Stimulated activated CD4-positive, alpha-beta T cell treated with anti-CD3 and anti-CD28 coated beads, Interleukin-12 subunit alpha, Interleukin-12 subunit beta, amount 100 ng/mL, for 24 hours (primary cell): ENCODE measurements around the gene MUC5B.

Experiments
- DNase-seq, 2 experiments: peaks; one replicate each; pipeline ENCODE4 v3.0.0-alpha.2; 2020; ENCODE audit warnings: low read depth in 2 of 2

MUC5B gene

GRCh38 chr11:1300569-1301187 is 77.8 kb downstream of the MUC5B start:
- no peak for DNase-seq

DNA sequence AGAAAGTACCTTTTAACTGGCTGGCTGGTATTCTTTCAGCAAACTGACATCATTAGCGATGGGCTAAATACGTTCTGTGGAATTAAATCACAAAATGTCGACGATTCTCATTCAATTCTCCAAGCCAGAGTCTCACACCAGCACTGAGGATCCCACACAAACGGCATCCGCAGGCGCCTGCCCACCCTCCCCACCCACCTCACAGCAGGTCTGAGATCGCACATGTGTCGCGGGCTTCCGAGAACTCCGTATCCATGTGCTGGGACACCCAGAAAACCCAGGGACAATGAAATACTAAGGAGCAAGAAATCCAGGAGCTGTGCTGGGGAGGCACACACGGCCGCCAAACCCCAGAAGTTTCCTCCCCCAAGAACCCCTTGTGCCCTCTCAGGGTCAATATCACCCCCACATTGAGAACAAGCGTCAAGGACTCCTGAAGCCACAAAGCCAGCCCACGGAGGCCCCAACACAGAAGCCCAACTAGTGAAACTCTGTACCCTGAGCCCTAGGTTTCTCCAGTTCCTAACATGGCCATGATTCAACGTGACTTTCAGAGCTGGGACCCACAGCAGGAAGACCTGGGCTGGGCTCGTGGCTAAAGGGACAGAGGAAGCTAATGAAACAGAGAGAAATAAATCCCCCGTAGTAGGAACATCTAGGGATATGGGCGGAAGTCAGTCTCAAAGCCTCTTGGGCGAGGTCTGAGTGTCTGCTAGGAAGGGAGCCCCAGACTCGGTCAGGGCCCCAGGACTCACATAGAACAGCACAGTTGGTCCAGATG is 78.5 kb downstream of the MUC5B start:
- no peak for DNase-seq

DNA sequence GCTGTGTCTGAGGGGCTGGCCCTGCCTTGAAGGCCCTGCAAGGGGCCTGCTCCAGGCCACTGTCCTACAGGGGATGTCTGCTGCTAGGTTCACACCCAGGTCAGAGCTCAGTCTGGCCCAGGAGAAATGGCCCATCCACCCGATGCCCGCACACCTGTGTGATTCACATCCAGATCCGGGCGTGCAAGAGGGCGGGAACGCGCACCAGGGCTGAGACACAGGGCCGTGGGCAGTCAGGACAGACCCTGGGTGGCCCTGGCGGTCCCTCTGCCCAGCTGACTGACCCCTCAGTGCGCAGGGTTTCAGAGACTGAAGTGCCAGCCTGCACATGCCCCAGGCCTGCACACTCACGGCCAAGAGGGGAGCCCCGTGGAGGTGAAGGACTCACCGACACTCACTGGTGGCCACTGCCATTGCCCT is 79.2 kb downstream of the MUC5B start:
- no peak for DNase-seq

GRCh38 chr11:1302461-1303125 is 79.7 kb downstream of the MUC5B start:
- no peak for DNase-seq

GRCh38 chr11:1303126-1303821 is 80.4 kb downstream of the MUC5B start:
- DNase-seq: no peak

- DNase-seq: no peak
Measured at GRCh38 chr11:1303973-1304372, 81.1 kb downstream of the MUC5B start.

DNA sequence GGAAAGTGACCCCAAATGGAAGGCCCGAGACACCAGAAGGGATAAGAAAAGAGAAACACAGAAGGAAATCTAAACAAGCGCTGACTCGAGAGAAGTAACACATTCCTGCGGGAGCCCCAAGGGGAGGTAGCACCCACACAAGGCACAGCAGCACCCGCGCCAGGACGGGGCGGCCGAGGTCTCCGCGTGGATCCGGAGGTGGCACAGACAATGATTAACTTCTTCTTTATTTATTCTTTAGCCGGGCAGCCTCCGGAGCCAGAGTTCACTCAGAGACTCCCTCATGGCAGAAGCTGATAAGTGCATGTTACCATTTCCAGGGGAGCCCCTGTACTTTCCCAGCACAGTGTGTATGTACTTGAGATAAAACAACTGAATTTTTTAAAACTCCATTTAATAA is 81.5 kb downstream of the MUC5B start:
- DNase-seq: no peak

- DNase-seq: no peak
Measured at GRCh38 chr11:1305063-1305495, 82.2 kb downstream of the MUC5B start.

DNA sequence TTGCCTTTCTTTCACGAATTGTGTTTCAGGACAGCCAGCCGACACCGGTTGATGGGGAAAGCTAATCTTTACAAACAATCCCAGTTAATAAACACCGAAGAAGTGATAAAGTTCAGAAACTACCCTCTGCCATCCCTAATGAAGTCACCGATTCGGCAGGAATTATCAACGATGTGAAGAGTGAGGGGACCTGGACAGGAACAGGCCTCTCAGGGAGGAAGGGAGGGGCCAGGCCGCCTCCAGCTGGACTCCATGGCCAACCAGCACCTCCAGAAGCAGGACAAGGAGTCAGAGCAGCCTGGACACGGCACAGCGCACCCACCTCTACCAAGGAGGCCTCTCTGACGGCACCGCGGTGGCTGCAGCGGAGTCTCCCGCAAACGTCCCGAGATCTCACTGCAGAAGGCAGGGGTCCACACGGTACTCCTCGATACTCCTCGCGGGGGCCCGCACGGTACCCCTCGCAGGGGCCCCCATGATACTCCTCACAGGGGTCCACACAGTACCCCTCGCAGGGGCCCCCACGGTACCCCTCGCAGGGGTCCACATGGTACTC is 82.7 kb downstream of the MUC5B start:
- DNase-seq: no peak

- no peak for DNase-seq
Measured at GRCh38 chr11:1306186-1307162, 83.6 kb downstream of the MUC5B start.

GRCh38 chr11:1307163-1307870 is 84.5 kb downstream of the MUC5B start:
- no peak for DNase-seq

DNA sequence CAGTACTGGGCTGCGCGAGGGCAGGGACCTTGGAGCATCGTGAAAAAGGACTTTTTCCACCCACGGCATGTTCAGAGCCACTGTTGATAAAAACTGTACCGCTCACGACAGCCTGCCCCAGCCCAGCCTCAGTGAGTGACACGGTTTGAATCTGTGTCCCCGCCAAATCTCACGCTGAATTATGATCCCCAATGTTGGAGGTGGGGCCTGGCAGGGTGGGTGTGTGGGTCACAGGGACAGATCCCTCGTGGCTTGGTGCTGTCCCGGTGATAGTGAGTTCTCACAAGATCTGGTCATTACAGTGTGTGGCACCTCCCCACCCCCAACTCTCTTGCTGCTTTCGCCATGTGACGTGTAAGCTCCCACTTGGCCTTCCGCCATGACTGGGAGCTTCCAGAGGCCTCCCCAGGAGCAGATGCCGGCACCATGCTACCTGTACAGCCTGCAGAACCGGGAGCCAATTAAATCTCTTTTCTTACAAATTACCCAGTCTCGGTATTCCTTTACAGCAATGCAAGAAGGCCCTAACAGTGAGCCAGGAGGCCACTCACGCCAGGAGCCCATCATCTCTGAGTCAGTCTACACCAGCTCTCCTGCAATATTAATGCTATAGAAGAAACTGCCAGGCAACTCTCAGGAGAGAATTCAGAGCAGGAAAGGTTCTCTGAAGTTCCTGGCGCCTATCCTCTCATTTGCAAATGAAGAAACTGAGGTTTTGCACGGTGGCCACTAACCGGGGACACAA is 85.3 kb downstream of the MUC5B start:
- no peak for DNase-seq

GRCh38 chr11:1308743-1309497 is 86.1 kb downstream of the MUC5B start:
- DNase-seq: no peak

DNA sequence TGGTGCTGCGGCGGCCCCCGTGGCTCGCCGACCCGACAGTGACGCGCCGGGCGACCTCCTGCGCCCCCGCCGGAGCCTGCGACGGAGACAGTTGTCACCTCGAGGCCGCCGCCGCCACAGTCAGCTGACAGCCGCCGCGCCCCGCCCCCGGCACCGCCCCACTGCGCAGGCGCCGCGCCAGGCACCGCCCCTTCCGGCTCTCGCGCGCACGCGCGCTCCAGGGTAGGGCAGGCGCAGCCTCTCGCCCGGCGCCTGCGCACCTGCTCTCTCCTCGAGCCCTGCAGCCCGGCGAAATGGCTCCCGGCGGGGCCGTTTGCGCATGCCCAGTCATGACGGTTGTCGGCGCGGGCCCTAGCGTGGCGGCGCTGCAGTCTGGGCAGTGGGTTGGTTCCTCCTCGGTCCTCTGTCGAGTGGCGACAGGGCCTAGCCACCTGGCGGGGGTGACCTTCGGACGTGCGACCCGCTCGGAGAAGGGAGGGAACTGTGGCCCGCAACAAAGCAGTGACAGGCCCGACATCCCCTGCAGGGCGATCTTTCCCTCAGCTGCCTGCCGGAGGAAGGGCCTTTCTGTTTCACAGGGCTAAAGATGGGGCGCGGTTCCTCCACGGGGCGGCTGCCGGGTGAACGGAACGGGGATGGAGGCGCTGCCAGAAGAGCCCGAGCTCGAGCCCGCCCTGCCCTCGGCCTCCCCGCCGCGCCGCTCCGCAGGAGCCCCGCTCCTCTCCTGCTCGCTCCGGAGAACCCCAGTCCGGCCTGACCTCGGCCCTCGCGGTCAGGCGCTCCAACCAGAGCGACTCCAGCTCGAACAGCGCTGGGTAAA is 86.8 kb downstream of the MUC5B start, which contains the start of gene TOLLIP:
TOLLIP (minus strand) TSS at position 135 of the 820 bp plus-strand sequence; CDS start at position 1, 134 bp downstream.
- DNase-seq: peak; percentile 95 to 97

- DNase-seq: no peak
Measured at GRCh38 chr11:1310318-1310687, 87.4 kb downstream of the MUC5B start.

DNA sequence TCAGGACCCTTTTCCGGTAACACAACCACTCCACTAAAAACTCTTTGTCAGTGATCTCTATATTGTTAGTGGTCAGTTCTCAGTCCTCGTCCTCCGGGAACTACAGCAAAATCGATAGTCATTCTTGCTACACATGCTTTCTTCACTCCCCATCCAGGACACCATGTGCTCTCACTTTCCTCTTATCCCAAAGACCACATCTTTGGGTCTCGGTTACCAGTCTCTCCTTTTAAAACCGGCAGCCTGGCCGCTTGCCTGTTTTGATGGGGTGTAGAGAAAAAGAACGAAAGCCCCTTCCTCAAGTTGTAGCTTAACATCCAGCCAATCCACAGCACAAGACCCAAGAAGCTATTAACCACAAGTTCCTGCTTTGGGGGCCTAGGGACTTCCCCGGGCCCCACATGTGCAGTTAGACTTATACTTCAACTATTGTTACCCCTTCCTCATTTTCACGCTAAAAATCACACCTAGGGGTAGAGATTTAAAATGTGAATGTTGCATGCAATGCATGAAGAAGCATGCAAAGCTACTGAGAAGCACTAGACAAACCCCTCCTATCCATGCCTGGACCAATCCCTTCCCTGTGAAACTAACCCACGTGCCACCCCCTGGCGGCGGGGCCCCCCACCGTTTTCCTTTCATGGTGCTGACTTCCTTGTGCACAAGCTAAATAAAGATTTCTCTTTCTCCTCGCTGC is 88.1 kb downstream of the MUC5B start:
- DNase-seq: peak in 1 of 2 experiments; percentile 47
